SK-N-SH treated with all-trans-retinoic acid at 6 μM for 48 hours (cell line): ENCODE results near the gene FEZF1.
"Not testable (repeated sequence)": the region's sequence is repeated elsewhere in the genome, so short reads cannot be mapped to it uniquely, and the experiment has no call there.

Experiments
- ATAC-seq: fragments of 200-7000 bp; cut with Tn5 transposase; 3 replicates; pipeline ENCODE4 v1.9.1; 2020; ENCODE audit warnings: mild to moderate bottlenecking, moderate library complexity
- ARNTL ChIP-seq: fragments of 450-650 bp; formaldehyde crosslinking; IDR thresholded peaks from 2 replicates; pipeline ENCODE4 v1.5.0; 2020; ENCODE audit warnings: low read depth, mild to moderate bottlenecking, moderate library complexity, borderline replicate concordance
- BACH2 ChIP-seq: fragments of 250-450 bp; sonication (Bioruptor Pico); IDR thresholded peaks from 2 replicates; pipeline ENCODE4 v1.9.0; 2021; ENCODE audit warnings: mild to moderate bottlenecking, borderline replicate concordance
- CSDC2 ChIP-seq: fragments of 250-450 bp; sonication (Bioruptor Pico); IDR thresholded peaks from 2 replicates; pipeline ENCODE4 v1.5.0; 2020; ENCODE audit warnings: mild to moderate bottlenecking, moderate library complexity
- ESRRG ChIP-seq: fragments of 250-450 bp; sonication (Bioruptor Pico); IDR thresholded peaks from 2 replicates; pipeline ENCODE4 v1.6.1; 2021; ENCODE audit warnings: mild to moderate bottlenecking
- GLIS3 ChIP-seq: fragments of 250-450 bp; sonication (Bioruptor Pico); IDR thresholded peaks from 2 replicates; pipeline ENCODE4 v1.5.0; 2020; ENCODE audit warnings: mild to moderate bottlenecking, moderate library complexity
- ISL1 ChIP-seq: fragments of 250-450 bp; sonication (Bioruptor Pico); IDR thresholded peaks from 2 replicates; pipeline ENCODE4 v2.1.2; 2022; ENCODE audit warnings: mild to moderate bottlenecking, moderate library complexity
- POU6F1 ChIP-seq: fragments of 250-450 bp; sonication (Bioruptor Pico); IDR thresholded peaks from 2 replicates; pipeline ENCODE4 v1.8.0; 2021; ENCODE audit warnings: low read depth, mild to moderate bottlenecking, moderate library complexity, borderline replicate concordance
- RARB ChIP-seq: fragments of 250-450 bp; sonication (Bioruptor Pico); IDR thresholded peaks from 2 replicates; pipeline ENCODE4 v1.8.0; 2021; ENCODE audit warnings: mild to moderate bottlenecking, moderate library complexity
- SNAI2 ChIP-seq: fragments of 250-450 bp; sonication (Bioruptor Pico); IDR thresholded peaks from 2 replicates; pipeline ENCODE4 v1.5.0; 2020; ENCODE audit warnings: mild to moderate bottlenecking, moderate library complexity
- TCF4 ChIP-seq: fragments of 250-450 bp; sonication (Bioruptor Pico); IDR thresholded peaks from 2 replicates; pipeline ENCODE4 v1.8.0; 2021; ENCODE audit warnings: mild to moderate bottlenecking, moderate library complexity, borderline replicate concordance
- ZFP30 ChIP-seq: fragments of 450-650 bp; formaldehyde crosslinking; IDR thresholded peaks from 2 replicates; pipeline ENCODE4 v1.5.0; 2022; ENCODE audit warnings: mild to moderate bottlenecking, moderate library complexity
- ZNF565 ChIP-seq: fragments of 450-650 bp; formaldehyde crosslinking; conservative IDR thresholded peaks from 2 replicates; pipeline ENCODE4 v1.5.0; 2020; ENCODE audit warnings: low read depth, mild to moderate bottlenecking, moderate library complexity
- ZNF70 ChIP-seq: fragments of 450-650 bp; formaldehyde crosslinking; IDR thresholded peaks from 2 replicates; pipeline ENCODE4 v1.5.0; 2020; ENCODE audit warnings: mild to moderate bottlenecking, moderate library complexity
- TF ChIP-seq, protein P1 (sequence below): fragments of 250-450 bp; sonication (Bioruptor Pico); IDR thresholded peaks from 2 replicates; pipeline ENCODE4 v1.5.0; 2020; ENCODE audit warnings: mild to moderate bottlenecking, moderate library complexity
- TF ChIP-seq, protein P2 (sequence below): fragments of 250-450 bp; sonication (Bioruptor Pico); IDR thresholded peaks from 2 replicates; pipeline ENCODE4 v1.8.0; 2020; ENCODE audit warnings: mild to moderate bottlenecking, moderate library complexity, borderline replicate concordance
- TF ChIP-seq, protein P3 (sequence below): fragments of 250-450 bp; sonication (Bioruptor Pico); IDR thresholded peaks from 2 replicates; pipeline ENCODE4 v1.5.1; 2020; ENCODE audit warnings: low read depth, mild to moderate bottlenecking, moderate library complexity
- TF ChIP-seq, protein P4 (sequence below): fragments of 250-450 bp; sonication (Bioruptor Pico); IDR thresholded peaks from 2 replicates; pipeline ENCODE4 v1.5.1; 2021; ENCODE audit warnings: mild to moderate bottlenecking, moderate library complexity

The FEZF1 gene

DNA sequence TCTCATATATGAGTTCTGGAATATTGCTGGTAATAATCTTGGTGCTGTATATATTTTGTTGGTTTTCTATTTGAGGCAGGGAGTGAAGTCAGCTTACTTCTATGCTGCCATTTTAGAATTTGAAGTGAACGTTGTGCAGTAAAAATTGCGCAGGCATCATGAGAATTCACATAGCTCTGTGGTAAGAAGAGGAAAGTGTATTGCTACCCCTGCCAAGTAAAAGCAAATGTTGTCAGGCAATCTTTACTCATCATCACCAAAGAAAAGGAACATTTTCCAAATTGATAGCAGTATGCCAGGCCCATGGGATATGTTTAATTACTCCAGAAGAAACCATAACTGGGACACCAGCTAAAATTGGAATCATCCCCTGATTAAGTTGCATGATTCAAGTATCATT is 13.4 kb downstream of the FEZF1 start:
- TF ChIP-seq, protein P1, sequence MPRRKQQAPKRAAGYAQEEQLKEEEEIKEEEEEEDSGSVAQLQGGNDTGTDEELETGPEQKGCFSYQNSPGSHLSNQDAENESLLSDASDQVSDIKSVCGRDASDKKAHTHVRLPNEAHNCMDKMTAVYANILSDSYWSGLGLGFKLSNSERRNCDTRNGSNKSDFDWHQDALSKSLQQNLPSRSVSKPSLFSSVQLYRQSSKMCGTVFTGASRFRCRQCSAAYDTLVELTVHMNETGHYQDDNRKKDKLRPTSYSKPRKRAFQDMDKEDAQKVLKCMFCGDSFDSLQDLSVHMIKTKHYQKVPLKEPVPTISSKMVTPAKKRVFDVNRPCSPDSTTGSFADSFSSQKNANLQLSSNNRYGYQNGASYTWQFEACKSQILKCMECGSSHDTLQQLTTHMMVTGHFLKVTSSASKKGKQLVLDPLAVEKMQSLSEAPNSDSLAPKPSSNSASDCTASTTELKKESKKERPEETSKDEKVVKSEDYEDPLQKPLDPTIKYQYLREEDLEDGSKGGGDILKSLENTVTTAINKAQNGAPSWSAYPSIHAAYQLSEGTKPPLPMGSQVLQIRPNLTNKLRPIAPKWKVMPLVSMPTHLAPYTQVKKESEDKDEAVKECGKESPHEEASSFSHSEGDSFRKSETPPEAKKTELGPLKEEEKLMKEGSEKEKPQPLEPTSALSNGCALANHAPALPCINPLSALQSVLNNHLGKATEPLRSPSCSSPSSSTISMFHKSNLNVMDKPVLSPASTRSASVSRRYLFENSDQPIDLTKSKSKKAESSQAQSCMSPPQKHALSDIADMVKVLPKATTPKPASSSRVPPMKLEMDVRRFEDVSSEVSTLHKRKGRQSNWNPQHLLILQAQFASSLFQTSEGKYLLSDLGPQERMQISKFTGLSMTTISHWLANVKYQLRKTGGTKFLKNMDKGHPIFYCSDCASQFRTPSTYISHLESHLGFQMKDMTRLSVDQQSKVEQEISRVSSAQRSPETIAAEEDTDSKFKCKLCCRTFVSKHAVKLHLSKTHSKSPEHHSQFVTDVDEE (CRISPR knock-in tag), result no peak
- TF ChIP-seq GLIS3 (CRISPR knock-in tag), result no peak
- no peak for TF ChIP-seq BACH2 (CRISPR knock-in tag)
- no peak for TF ChIP-seq CSDC2 (CRISPR knock-in tag)
- TF ChIP-seq ESRRG, result no peak
- no peak for TF ChIP-seq SNAI2
- TF ChIP-seq ZNF565 (CRISPR knock-in tag), result no peak
- TF ChIP-seq, protein P2, sequence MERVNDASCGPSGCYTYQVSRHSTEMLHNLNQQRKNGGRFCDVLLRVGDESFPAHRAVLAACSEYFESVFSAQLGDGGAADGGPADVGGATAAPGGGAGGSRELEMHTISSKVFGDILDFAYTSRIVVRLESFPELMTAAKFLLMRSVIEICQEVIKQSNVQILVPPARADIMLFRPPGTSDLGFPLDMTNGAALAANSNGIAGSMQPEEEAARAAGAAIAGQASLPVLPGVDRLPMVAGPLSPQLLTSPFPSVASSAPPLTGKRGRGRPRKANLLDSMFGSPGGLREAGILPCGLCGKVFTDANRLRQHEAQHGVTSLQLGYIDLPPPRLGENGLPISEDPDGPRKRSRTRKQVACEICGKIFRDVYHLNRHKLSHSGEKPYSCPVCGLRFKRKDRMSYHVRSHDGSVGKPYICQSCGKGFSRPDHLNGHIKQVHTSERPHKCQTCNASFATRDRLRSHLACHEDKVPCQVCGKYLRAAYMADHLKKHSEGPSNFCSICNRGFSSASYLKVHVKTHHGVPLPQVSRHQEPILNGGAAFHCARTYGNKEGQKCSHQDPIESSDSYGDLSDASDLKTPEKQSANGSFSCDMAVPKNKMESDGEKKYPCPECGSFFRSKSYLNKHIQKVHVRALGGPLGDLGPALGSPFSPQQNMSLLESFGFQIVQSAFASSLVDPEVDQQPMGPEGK (CRISPR knock-in tag), result no peak
- TF ChIP-seq ZNF70 (CRISPR knock-in tag), result no peak
- TF ChIP-seq, protein P3, sequence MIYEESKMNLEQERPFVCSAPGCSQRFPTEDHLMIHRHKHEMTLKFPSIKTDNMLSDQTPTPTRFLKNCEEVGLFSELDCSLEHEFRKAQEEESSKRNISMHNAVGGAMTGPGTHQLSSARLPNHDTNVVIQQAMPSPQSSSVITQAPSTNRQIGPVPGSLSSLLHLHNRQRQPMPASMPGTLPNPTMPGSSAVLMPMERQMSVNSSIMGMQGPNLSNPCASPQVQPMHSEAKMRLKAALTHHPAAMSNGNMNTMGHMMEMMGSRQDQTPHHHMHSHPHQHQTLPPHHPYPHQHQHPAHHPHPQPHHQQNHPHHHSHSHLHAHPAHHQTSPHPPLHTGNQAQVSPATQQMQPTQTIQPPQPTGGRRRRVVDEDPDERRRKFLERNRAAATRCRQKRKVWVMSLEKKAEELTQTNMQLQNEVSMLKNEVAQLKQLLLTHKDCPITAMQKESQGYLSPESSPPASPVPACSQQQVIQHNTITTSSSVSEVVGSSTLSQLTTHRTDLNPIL (CRISPR knock-in tag), result no peak
- TF ChIP-seq TCF4 (CRISPR knock-in tag), result no peak
- no peak for ATAC-seq

DNA sequence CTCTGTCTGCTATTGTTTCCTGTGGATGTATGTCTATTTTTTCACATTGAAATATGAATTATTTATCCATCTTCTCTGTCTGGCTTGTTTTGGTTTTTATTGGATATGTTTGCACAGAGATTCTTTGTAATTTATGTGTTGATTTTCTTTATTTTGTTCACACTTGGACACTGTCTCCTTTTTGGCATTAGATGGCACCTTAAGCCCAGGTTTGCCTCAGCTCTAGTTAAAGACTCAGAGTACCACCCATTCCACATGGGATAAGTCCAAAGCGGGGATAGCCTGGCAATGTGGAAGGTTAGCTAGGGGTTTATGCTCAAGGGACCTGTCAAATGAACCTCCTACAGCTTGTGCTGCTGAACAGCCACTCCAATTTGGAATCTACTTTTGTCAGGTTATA is 14.1 kb downstream of the FEZF1 start:
- TF ChIP-seq ARNTL (CRISPR knock-in tag) (no peak), ZNF70 (CRISPR knock-in tag) (no peak), BACH2 (CRISPR knock-in tag) (no peak), GLIS3 (CRISPR knock-in tag) (no peak)
- no peak for ATAC-seq

DNA sequence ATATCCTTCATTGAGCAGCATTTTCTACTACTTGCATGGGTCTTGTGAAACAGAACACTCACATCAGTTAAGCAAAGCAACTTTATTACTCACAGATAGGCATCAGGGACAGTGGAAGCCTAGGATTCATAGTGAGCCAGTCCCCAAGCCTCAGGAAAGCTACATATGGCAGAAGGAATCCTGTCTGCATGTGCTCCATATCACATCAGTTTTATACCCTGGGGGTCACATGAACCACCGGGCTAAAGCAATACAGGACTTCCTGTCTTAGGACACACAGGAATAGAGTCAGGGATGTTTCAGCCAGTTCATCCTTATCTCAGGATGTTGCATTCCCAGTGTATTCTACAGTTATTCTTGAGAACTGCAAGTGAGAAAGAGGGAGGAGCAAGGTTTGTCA is 15.1 kb downstream of the FEZF1 start:
- TF ChIP-seq ARNTL (CRISPR knock-in tag) (no peak), ZFP30 (CRISPR knock-in tag) (no peak), SNAI2 (no peak), CSDC2 (CRISPR knock-in tag) (no peak), ZNF565 (CRISPR knock-in tag) (no peak), RARB (CRISPR knock-in tag) (no peak)
- TF ChIP-seq, protein P4, sequence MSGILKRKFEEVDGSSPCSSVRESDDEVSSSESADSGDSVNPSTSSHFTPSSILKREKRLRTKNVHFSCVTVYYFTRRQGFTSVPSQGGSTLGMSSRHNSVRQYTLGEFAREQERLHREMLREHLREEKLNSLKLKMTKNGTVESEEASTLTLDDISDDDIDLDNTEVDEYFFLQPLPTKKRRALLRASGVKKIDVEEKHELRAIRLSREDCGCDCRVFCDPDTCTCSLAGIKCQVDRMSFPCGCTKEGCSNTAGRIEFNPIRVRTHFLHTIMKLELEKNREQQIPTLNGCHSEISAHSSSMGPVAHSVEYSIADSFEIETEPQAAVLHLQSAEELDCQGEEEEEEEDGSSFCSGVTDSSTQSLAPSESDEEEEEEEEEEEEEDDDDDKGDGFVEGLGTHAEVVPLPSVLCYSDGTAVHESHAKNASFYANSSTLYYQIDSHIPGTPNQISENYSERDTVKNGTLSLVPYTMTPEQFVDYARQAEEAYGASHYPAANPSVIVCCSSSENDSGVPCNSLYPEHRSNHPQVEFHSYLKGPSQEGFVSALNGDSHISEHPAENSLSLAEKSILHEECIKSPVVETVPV (CRISPR knock-in tag), result no peak
- no peak for ATAC-seq

- not testable (repeated sequence) for ATAC-seq
Observed at GRCh38 chr7:122284608-122285007, 19.9 kb downstream of the FEZF1 start.

DNA sequence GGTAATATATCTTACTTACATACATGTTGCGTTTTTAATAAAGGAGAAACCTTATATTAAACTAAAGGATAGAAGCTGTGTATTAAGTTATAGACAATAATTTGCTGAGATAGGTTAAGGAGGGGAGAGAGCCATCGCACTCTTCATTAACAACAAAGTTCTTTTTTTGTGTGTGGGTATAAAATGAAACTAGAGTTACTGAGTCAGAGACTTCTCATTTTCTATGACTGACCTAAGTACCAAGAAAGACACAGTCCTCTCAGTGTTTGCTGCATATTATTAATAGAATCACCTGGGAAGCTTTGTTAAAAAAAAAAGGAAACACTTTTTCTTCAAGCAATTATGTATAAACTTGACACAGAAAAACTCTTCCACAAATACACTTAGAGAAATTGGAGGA is 31.4 kb downstream of the FEZF1 start:
- no peak for ATAC-seq
- no peak for TF ChIP-seq BACH2 (CRISPR knock-in tag)
- no peak for TF ChIP-seq POU6F1
- no peak for TF ChIP-seq ISL1
- TF ChIP-seq, protein P3 (CRISPR knock-in tag), result no peak
- no peak for TF ChIP-seq ZNF565 (CRISPR knock-in tag)
- no peak for TF ChIP-seq GLIS3 (CRISPR knock-in tag)
- TF ChIP-seq, protein P2 (CRISPR knock-in tag), result no peak
- TF ChIP-seq ZFP30 (CRISPR knock-in tag), result no peak
